Measurements from ENCODE around the gene UBR4.

- TF ChIP-seq POLR2AphosphoS5 (IDR thresholded peaks at IDR 0.05; ENCODE audit: low read depth) (no peak), EZH2 (IDR thresholded peaks at IDR 0.05; ENCODE audit: low read depth, unreplicated experiment) (no peak), EZH2phosphoT487 (IDR thresholded peaks at IDR 0.05; ENCODE audit: unreplicated experiment) (no peak), CTCF (conservative IDR thresholded peaks at IDR 0.05; ENCODE audit: low read depth in 2 of 2) (no peak)
Observed at GRCh38 chr1:19213580-19213979, 3.5 kb upstream of the UBR4 start.

Data from GM23338 (cell line).